NCI-H2196 treated with DMSO at 0.1 percent for 48 hours (cell line): ENCODE measurements around the gene FAM20C.
"Not testable (repeated sequence)": the region's sequence is repeated elsewhere in the genome, so short reads cannot be mapped to it uniquely, and the experiment has no call there.

Experiments used
- DNase-seq: peaks from one replicate; lab custom pipeline; 2025; ENCODE audit not compliant: unreplicated experiment; lab: John Stamatoyannopoulos, UW

The FAM20C gene

GRCh38 chr7:190196-190595 lies 2.2 kb upstream of the FAM20C start:
- no peak for DNase-seq

- DNase-seq: peak; percentile 35
Measured at GRCh38 chr7:191105-191980, 1.0 kb upstream of the FAM20C start.

- no peak for DNase-seq
Measured at GRCh38 chr7:192701-193480, 520 bp downstream of the FAM20C start.

GRCh38 chr7:193481-194251 lies 1.3 kb downstream of the FAM20C start:
- DNase-seq: no peak

GRCh38 chr7:194252-195009 lies 2.1 kb downstream of the FAM20C start:
- DNase-seq: no peak

- DNase-seq: no peak
Measured at GRCh38 chr7:195010-195829, 2.8 kb downstream of the FAM20C start.

- DNase-seq: no peak
Measured at GRCh38 chr7:195830-196128, 3.4 kb downstream of the FAM20C start.

GRCh38 chr7:196283-196682 lies 3.9 kb downstream of the FAM20C start:
- DNase-seq: no peak

GRCh38 chr7:196778-197321 lies 4.5 kb downstream of the FAM20C start:
- no peak for DNase-seq

- no peak for DNase-seq
Measured at GRCh38 chr7:197413-198335, 5.3 kb downstream of the FAM20C start.

- no peak for DNase-seq
Measured at GRCh38 chr7:199483-200249, 7.3 kb downstream of the FAM20C start.

GRCh38 chr7:200290-200689 lies 7.9 kb downstream of the FAM20C start:
- DNase-seq: no peak

GRCh38 chr7:200704-201103 lies 8.3 kb downstream of the FAM20C start:
- no peak for DNase-seq

- no peak for DNase-seq
Measured at GRCh38 chr7:204326-204725, 12.0 kb downstream of the FAM20C start.

GRCh38 chr7:205115-206010 lies 13.0 kb downstream of the FAM20C start:
- DNase-seq: no peak

GRCh38 chr7:206351-206750 lies 14.0 kb downstream of the FAM20C start:
- not testable (repeated sequence) for DNase-seq
